Measurements from ENCODE around the gene XRCC4.
"Not testable (repeated sequence)": the region's sequence is repeated elsewhere in the genome, so short reads cannot be mapped to it uniquely, and the experiment has no call there.

XRCC4 gene

GRCh38 chr5:83118976-83119375 is 41.6 kb downstream of the XRCC4 start:
- DNase-seq = no peak

- DNase-seq = no peak
Observed at GRCh38 chr5:83124593-83124992, 47.2 kb downstream of the XRCC4 start.

GRCh38 chr5:83125560-83125959 is 48.2 kb downstream of the XRCC4 start:
- no peak for DNase-seq

- no peak for DNase-seq
Observed at GRCh38 chr5:83126501-83126900, 49.2 kb downstream of the XRCC4 start.

- no peak for DNase-seq
Observed at GRCh38 chr5:83133797-83134196, 56.5 kb downstream of the XRCC4 start.

GRCh38 chr5:83142526-83142925 is 65.2 kb downstream of the XRCC4 start:
- DNase-seq = no peak

GRCh38 chr5:83145241-83145640 is 67.9 kb downstream of the XRCC4 start:
- no peak for DNase-seq

GRCh38 chr5:83145882-83146331 is 68.6 kb downstream of the XRCC4 start:
- no peak for DNase-seq

GRCh38 chr5:83146441-83146840 is 69.1 kb downstream of the XRCC4 start:
- no peak for DNase-seq

GRCh38 chr5:83147593-83147992 is 70.2 kb downstream of the XRCC4 start:
- DNase-seq = no peak

GRCh38 chr5:83148370-83148769 is 71.0 kb downstream of the XRCC4 start:
- no peak for DNase-seq

- no peak for DNase-seq
Observed at GRCh38 chr5:83149671-83150070, 72.3 kb downstream of the XRCC4 start.

- no peak for DNase-seq
Observed at GRCh38 chr5:83151821-83152220, 74.5 kb downstream of the XRCC4 start.

GRCh38 chr5:83152996-83153395 is 75.6 kb downstream of the XRCC4 start:
- not testable (repeated sequence) for DNase-seq

- DNase-seq = no peak
Observed at GRCh38 chr5:83156001-83156400, 78.7 kb downstream of the XRCC4 start.

GRCh38 chr5:83157163-83157562 is 79.8 kb downstream of the XRCC4 start:
- DNase-seq = no peak

GRCh38 chr5:83162601-83163000 is 85.3 kb downstream of the XRCC4 start:
- DNase-seq = no peak

- DNase-seq = no peak
Observed at GRCh38 chr5:83167538-83167937, 90.2 kb downstream of the XRCC4 start.

GRCh38 chr5:83169571-83170337 is 92.4 kb downstream of the XRCC4 start:
- no peak for DNase-seq

GRCh38 chr5:83172011-83172410 is 94.7 kb downstream of the XRCC4 start:
- DNase-seq = no peak

- no peak for DNase-seq
Observed at GRCh38 chr5:83172655-83173054, 95.3 kb downstream of the XRCC4 start.

GRCh38 chr5:83173826-83174225 is 96.5 kb downstream of the XRCC4 start:
- DNase-seq = no peak

- no peak for DNase-seq
Observed at GRCh38 chr5:83177803-83178202, 100.5 kb downstream of the XRCC4 start.

- no peak for DNase-seq
Observed at GRCh38 chr5:83179966-83180365, 102.6 kb downstream of the XRCC4 start.

GRCh38 chr5:83184534-83184933 is 107.2 kb downstream of the XRCC4 start:
- no peak for DNase-seq
